SK-N-SH (cell line): Measurements from ENCODE around the gene ALG13. TPM values are rescaled to one million over a fixed set of nuclear protein-coding genes. Genes with fewer than 3 reads are reported as not detected.
"Not testable (repeated sequence)": the region's sequence is repeated elsewhere in the genome, so short reads cannot be mapped to it uniquely, and the experiment has no call there.

Source experiments
- CTCF ChIA-PET: fragments of 300-600, 350-600 bp; formaldehyde crosslinking; extraction: SDS; loops from one replicate; lab custom pipeline; 2021; lab: Yijun Ruan, JAX
- POLR2A ChIA-PET: fragments of 350-600 bp; sonication (Branson Sonifier 250); formaldehyde crosslinking; extraction: SDS; loops from one replicate; lab custom pipeline; 2020; ENCODE audit warnings: antibody characterized with exemption, inconsistent platforms; lab: Yijun Ruan, JAX
- DNase-seq: peaks from one replicate; pipeline ENCODE4 v3.0.0; 2012
- H2AFZ ChIP-seq: fragments of 200-600 bp; sonication (generic); 2 replicates; pipeline ENCODE4 v1.8.1; 2016; ENCODE audit warnings: antibody characterized with exemption, mild to moderate bottlenecking, low read depth
- H3F3A ChIP-seq: fragments of 200-600 bp; sonication (generic); replicated peaks from 2 replicates; pipeline ENCODE3; 2016; ENCODE audit warnings: antibody characterized with exemption, mild to moderate bottlenecking; ENCODE audit not compliant: insufficient read depth
- H3K27ac ChIP-seq, 2 experiments: fragments of 200-500 bp in 1 of 2; fragments of 200-600 bp in 1 of 2; sonication (Bioruptor generic) in 1 of 2; sonication (generic), shearing (Covaris generic) in 1 of 2; 2 replicates each; pipeline versions ENCODE4 v1.5.1 to v1.6.1; 2014 to 2016; ENCODE audit warnings: low read depth in 2 of 2, inconsistent platforms in 1 of 2, low read length in 1 of 2, mild to moderate bottlenecking in 1 of 2, mixed read lengths in 1 of 2
- H3K27me3 ChIP-seq: fragments of 200-600 bp; sonication (generic), shearing (Covaris generic); 2 replicates; pipeline ENCODE4 v1.6.1; 2016; ENCODE audit warnings: mixed run types; ENCODE audit not compliant: insufficient read depth
- H3K36me3 ChIP-seq, 2 experiments: fragments of 200-500 bp in 1 of 2; fragments of 200-600 bp in 1 of 2; sonication (Bioruptor generic) in 1 of 2; sonication (generic) in 1 of 2; replicated peaks in 1 of 2; 2 replicates each; pipeline versions ENCODE3 to v1.5.1; 2014 to 2016; ENCODE audit warnings: low read length in 1 of 2, mild to moderate bottlenecking in 1 of 2; ENCODE audit not compliant: insufficient read depth in 2 of 2, control insufficient read depth in 1 of 2
- H3K4me1 ChIP-seq, 2 experiments: fragments of 200-500 bp in 1 of 2; fragments of 200-600 bp in 1 of 2; sonication (Bioruptor generic) in 1 of 2; sonication (generic), shearing (Covaris generic) in 1 of 2; 2 replicates each; pipeline versions ENCODE4 v1.5.1 to v1.6.1; 2014 to 2016; ENCODE audit warnings: low read depth in 1 of 2, low read length in 1 of 2, mixed run types in 1 of 2; ENCODE audit not compliant: insufficient read depth in 2 of 2, control insufficient read depth in 1 of 2
- H3K4me2 ChIP-seq: fragments of 200-600 bp; sonication (generic), shearing (Covaris generic); 2 replicates; pipeline ENCODE4 v1.6.1; 2017; ENCODE audit warnings: mixed run types
- H3K4me3 ChIP-seq, 2 experiments: fragments of 200-500 bp in 1 of 2; fragments of 200-600 bp in 1 of 2; sonication (Bioruptor generic) in 1 of 2; sonication (generic), shearing (Covaris generic) in 1 of 2; 2 replicates each; pipeline versions ENCODE4 v1.5.1 to v1.8.1; 2014 to 2016; ENCODE audit warnings: low read depth in 2 of 2, inconsistent platforms in 1 of 2, low read length in 1 of 2, mild to moderate bottlenecking in 1 of 2, mixed read lengths in 1 of 2, moderate library complexity in 1 of 2
- H3K79me2 ChIP-seq: fragments of 200-600 bp; sonication (generic); 2 replicates; pipeline ENCODE4 v1.8.1; 2017; ENCODE audit warnings: mild to moderate bottlenecking; ENCODE audit not compliant: insufficient read depth
- H3K9ac ChIP-seq: fragments of 200-600 bp; sonication (generic); 2 replicates; pipeline ENCODE4 v1.6.1; 2017; ENCODE audit warnings: mixed run types
- H3K9me2 ChIP-seq: fragments of 200-600 bp; sonication (generic); 2 replicates; pipeline ENCODE4 v1.6.1; 2017; ENCODE audit warnings: mixed run types
- H3K9me3 ChIP-seq: fragments of 200-600 bp; sonication (generic); 2 replicates; pipeline ENCODE4 v1.6.1; 2017; ENCODE audit warnings: mixed run types, mild to moderate bottlenecking, moderate library complexity
- H4K20me1 ChIP-seq: fragments of 200-600 bp; sonication (generic); 2 replicates; pipeline ENCODE4 v1.6.1; 2017; ENCODE audit warnings: mild to moderate bottlenecking, mixed run types; ENCODE audit not compliant: insufficient read depth
- EZH2phosphoT487 ChIP-seq: fragments of 200-600 bp; sonication (generic); IDR thresholded peaks from 2 replicates; pipeline ENCODE4 v1.6.1; 2017; ENCODE audit warnings: low read depth, mixed run types, mild to moderate bottlenecking, antibody characterized with exemption, moderate library complexity, borderline replicate concordance
- RAD21 ChIP-seq: IDR thresholded peaks from 2 replicates; pipeline ENCODE4 v1.6.1; 2012; ENCODE audit warnings: mild to moderate bottlenecking, low read length
- RFX5 ChIP-seq: IDR thresholded peaks from 2 replicates; pipeline ENCODE4 v1.6.1; 2012; ENCODE audit warnings: mild to moderate bottlenecking, improper control_type of control experiment, low read length
- TAF1 ChIP-seq: IDR thresholded peaks from 2 replicates; pipeline ENCODE4 v1.6.1; 2012; ENCODE audit warnings: low read depth, mild to moderate bottlenecking, low read length, moderate library complexity, borderline replicate concordance
- WGBS: methylation state at CpG from one replicate; pipeline ENCODE4 v1.1.6; 2017; ENCODE audit warnings: low lambda C conversion rate; 5-methylcytosine and 5-hydroxymethylcytosine counted together
- polyA plus RNA-seq, 3 experiments: library from polyadenylated mRNA; depleted of rRNA; stranded (reverse); fragments of >200 nt; gene quantifications; 2 replicates each; pipeline ENCODE4 v1.2.3, GENCODE V29; 2012
- TF ChIP-seq, protein P1 (sequence below): fragments of 200-600 bp; sonication (generic); IDR thresholded peaks from 2 replicates; pipeline ENCODE4 v1.6.1; 2017; ENCODE audit warnings: antibody characterized with exemption, mild to moderate bottlenecking, moderate library complexity
- TF ChIP-seq, protein P2 (sequence below): IDR thresholded peaks from 2 replicates; pipeline ENCODE4 v1.4.0; 2012; ENCODE audit warnings: low read depth, borderline replicate concordance
- TF ChIP-seq, protein P3 (sequence below): IDR thresholded peaks from 2 replicates; pipeline ENCODE4; 2012

Gene ALG13
- polyA plus RNA-seq, 1 of the 3 experiments (the other 2 are of a cell fraction), result 76.7 TPM

DNA sequence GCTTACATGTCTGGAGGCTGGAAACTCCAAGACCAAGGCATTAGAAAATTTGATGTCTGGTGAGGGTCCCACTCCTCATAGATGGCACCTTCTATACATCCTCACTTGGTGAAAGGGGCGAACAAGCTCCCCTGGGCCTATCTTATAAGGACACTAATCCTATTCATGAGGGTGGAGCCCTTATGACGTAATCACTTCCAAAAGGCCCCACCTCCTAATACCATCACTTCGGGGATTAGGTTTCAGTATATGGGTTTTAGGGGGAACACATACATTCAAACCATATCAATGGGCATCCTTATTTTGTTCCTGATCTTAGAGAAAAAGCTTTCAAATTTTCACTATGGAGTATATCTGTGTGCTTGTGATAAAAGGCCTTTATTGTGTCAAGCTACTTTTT, 39.0 kb upstream of the ALG13 start:
- no peaks in the 10 kb centered on the region; the same call in 1 of the 2 replicates for H3K27me3 ChIP-seq
- H3K79me2 ChIP-seq, result no peaks in the 10 kb centered on the region
- H4K20me1 ChIP-seq, result no peaks in the 10 kb centered on the region
- H3K9ac ChIP-seq, result no peak overlapping the region
- no peaks in the 10 kb centered on the region for H3K9me2 ChIP-seq
- WGBS, result 35% methylated on average over 3 of the region's 3 CpGs
- no peaks in the 10 kb centered on the region for H3K36me3 ChIP-seq
- no peak overlapping the region for H3K4me3 ChIP-seq
- no peaks in the 10 kb centered on the region for H3K4me1 ChIP-seq
- no peak overlapping the region for H2AFZ ChIP-seq
- TF ChIP-seq RFX5 (no peak), RAD21 (no peak), TAF1 (no peak), EZH2phosphoT487 (no peak)
- TF ChIP-seq, protein P1, sequence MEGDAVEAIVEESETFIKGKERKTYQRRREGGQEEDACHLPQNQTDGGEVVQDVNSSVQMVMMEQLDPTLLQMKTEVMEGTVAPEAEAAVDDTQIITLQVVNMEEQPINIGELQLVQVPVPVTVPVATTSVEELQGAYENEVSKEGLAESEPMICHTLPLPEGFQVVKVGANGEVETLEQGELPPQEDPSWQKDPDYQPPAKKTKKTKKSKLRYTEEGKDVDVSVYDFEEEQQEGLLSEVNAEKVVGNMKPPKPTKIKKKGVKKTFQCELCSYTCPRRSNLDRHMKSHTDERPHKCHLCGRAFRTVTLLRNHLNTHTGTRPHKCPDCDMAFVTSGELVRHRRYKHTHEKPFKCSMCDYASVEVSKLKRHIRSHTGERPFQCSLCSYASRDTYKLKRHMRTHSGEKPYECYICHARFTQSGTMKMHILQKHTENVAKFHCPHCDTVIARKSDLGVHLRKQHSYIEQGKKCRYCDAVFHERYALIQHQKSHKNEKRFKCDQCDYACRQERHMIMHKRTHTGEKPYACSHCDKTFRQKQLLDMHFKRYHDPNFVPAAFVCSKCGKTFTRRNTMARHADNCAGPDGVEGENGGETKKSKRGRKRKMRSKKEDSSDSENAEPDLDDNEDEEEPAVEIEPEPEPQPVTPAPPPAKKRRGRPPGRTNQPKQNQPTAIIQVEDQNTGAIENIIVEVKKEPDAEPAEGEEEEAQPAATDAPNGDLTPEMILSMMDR, result no peak
- TF ChIP-seq, protein P2, sequence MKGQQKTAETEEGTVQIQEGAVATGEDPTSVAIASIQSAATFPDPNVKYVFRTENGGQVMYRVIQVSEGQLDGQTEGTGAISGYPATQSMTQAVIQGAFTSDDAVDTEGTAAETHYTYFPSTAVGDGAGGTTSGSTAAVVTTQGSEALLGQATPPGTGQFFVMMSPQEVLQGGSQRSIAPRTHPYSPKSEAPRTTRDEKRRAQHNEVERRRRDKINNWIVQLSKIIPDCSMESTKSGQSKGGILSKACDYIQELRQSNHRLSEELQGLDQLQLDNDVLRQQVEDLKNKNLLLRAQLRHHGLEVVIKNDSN, result no peak
- no peaks in the 10 kb centered on the region for H3K9me3 ChIP-seq
- DNase-seq, result no peak
- POLR2A ChIA-PET, result no interaction called here
- CTCF ChIA-PET, result no interaction called here
- no peaks in the 10 kb centered on the region for H3F3A ChIP-seq
- no peak overlapping the region for H3K27ac ChIP-seq
- H3K4me2 ChIP-seq, result no peak overlapping the region

DNA sequence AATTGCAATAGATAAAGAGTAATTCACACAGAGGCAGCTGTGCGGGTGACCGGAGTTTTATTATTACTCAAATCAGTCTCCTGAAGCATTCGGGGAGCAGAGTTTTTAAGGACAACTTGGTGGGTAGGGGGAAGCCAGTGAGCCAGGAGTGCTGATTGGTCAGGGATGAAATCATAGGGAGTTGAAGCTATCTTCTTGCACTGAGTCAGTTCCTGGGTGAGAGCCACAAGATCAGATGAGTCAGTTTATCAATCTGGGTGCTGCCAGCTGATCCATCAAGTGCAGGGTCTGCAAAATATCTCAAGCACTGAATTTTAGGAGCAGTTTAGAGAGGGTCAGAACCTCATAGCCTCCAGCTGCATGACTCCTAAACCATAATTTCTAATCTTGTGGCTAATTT, 35.8 kb upstream of the ALG13 start:
- H3K9ac ChIP-seq, H4K20me1 ChIP-seq, H3K9me3 ChIP-seq, H3F3A ChIP-seq, DNase-seq, H3K27me3 ChIP-seq, H3K27ac ChIP-seq, H3K9me2 ChIP-seq, H3K4me3 ChIP-seq, H3K4me2 ChIP-seq, H3K79me2 ChIP-seq, CTCF ChIA-PET, POLR2A ChIA-PET, H3K4me1 ChIP-seq, H2AFZ ChIP-seq, H3K36me3 ChIP-seq: not testable (repeated sequence)
- 58% methylated on average over 3 of the region's 3 CpGs for WGBS

DNA sequence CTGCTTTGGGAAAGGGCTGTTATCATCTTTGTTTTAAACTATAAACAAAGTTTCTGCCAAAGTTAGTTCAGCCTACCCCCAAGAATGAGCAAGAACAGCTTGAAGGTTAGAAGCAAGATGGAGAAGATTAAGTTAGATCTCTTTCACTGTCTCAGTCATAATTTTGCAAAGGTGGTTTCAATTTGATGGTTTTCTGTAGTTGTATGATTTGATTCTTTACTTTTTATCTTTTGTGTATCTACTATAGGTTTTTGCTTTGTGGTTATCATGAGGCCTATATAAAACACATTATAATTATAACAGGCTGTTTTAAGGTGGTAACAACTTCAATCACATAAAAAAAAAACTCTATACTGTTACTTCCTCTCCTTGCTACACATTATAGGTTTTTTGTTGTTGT, 35.4 kb upstream of the ALG13 start:
- no peak for DNase-seq
- H3K4me2 ChIP-seq, result no peak overlapping the region
- no peaks in the 10 kb centered on the region for H3K79me2 ChIP-seq
- H2AFZ ChIP-seq, result no peak overlapping the region
- no peak overlapping the region for H3K27ac ChIP-seq
- H3K4me1 ChIP-seq, result no peaks in the 10 kb centered on the region
- no peaks in the 10 kb centered on the region for H4K20me1 ChIP-seq
- no peaks in the 10 kb centered on the region for H3K36me3 ChIP-seq
- H3K4me3 ChIP-seq, result no peak overlapping the region
- no peak overlapping the region for H3K9ac ChIP-seq
- ChIA-PET POLR2A (no interaction called here), CTCF (no interaction called here)
- no peaks in the 10 kb centered on the region for H3F3A ChIP-seq
- TF ChIP-seq, protein P3, sequence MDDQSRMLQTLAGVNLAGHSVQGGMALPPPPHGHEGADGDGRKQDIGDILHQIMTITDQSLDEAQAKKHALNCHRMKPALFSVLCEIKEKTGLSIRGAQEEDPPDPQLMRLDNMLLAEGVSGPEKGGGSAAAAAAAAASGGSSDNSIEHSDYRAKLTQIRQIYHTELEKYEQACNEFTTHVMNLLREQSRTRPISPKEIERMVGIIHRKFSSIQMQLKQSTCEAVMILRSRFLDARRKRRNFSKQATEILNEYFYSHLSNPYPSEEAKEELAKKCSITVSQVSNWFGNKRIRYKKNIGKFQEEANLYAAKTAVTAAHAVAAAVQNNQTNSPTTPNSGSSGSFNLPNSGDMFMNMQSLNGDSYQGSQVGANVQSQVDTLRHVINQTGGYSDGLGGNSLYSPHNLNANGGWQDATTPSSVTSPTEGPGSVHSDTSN, result no peak
- no peaks in the 10 kb centered on the region; the same call in 1 of the 2 replicates for H3K27me3 ChIP-seq
- H3K9me3 ChIP-seq, result no peaks in the 10 kb centered on the region
- no peaks in the 10 kb centered on the region for H3K9me2 ChIP-seq
